ENCODE measurements around the gene RNASE7. TPM values are rescaled to one million over a fixed set of nuclear protein-coding genes. Genes with fewer than 3 reads are reported as not detected.

RNASE7 gene
- not detected in 2 replicates for total RNA-seq

DNA sequence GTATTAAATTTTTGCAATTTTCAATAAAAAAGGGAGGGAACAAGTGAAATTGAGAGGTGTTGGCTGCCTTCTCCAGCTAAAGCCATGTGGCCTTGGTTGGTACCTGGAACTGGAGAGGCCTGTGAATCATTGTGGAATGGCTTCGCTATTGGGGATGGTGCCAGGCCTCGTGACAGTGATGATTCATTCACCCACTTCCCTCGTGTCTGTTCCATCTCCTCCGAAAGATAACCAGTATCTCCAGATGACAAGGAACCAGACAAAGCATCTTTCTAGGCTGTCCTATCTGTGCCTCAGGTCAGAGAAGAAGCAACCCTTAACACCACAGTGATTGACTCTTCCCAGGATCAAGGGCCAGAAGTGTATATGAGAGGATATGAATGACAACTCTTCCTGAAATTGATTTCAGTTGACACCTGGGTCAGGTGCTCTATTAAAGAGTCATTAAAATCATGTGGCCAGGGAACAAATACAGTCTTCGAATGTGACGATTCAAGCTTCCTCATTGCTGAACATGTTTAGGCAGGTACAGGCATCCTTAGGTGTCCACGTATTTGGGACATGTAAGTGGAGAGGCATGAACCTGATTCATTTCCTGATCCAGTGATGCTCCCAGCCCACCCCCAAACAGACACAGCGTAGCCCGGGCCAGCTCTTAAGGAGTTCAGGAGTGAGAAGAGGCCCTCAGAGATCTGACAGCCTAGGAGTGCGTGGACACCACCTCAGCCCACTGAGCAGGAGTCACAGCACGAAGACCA is at the start of gene RNASE7:
RNASE7 (plus strand) TSS at position 687 of the 758 bp plus-strand sequence. CDS start 631 bp downstream, outside the sequence.

GRCh38 chr14:20998674-20999366 is 43.3 kb upstream of the RNASE7 start, which contains the start of gene SLC39A2:
Gene SLC39A2, plus strand, starts transcription at chr14:20999293. Its CDS starts 154 bp downstream, at chr14:20999447.

GRCh38 chr14:21024585-21025370 is 17.4 kb upstream of the RNASE7 start, which contains the start of gene NDRG2:
Gene NDRG2, minus strand, starts transcription at chr14:21025061. Its CDS starts 1,746 bp downstream, at chr14:21023315.

GRCh38 chr14:21029917-21030316 is 12.2 kb upstream of the RNASE7 start, which contains the start of gene TPPP2:
Gene TPPP2, plus strand, starts transcription at chr14:21030217. Its CDS starts 365 bp downstream, at chr14:21030582.

GRCh38 chr14:21034707-21035106 is 7.5 kb upstream of the RNASE7 start, which contains the start of gene RNASE13:
Gene RNASE13, minus strand, starts transcription at chr14:21034807. Its CDS starts 519 bp downstream, at chr14:21034288.

DNA sequence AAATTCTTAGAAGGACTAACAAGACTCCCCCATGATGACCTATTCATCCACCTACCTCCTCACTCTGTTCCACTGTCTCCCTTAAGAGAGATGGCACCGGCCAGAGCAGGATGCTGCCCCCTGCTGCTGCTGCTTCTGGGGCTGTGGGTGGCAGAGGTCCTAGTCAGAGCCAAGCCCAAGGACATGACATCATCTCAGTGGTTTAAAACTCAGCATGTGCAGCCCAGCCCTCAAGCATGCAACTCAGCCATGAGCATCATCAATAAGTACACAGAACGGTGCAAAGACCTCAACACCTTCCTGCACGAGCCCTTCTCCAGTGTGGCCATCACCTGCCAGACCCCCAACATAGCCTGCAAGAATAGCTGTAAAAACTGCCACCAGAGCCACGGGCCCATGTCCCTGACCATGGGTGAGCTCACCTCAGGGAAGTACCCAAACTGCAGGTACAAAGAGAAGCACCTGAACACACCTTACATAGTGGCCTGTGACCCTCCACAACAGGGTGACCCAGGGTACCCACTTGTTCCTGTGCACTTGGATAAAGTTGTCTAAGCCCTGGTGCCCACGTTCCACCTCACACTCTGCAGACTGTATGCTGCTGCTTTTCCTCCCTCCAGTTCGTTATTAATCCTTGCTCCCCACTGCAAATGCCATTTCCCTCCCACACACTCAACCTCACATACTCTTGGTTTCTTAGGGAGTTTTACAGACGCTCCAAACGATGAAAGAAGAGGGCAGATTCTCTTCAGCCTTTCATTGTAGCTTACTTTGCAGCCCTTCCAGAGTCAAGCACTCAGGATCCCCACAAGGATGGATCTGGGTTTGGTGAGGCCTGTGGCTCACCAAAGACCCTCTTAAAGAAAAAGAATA is 15.9 kb downstream of the RNASE7 start, which contains the start of gene RNASE8:
RNASE8 (plus strand) TSS at position 20 of the 873 bp plus-strand sequence; CDS start at position 91, 71 bp downstream.

GRCh38 chr14:21070083-21070609 is 28.0 kb downstream of the RNASE7 start, which contains the start of gene ARHGEF40:
Gene ARHGEF40, plus strand, starts transcription at chr14:21070304. Its CDS starts 93 bp downstream, at chr14:21070397.

Other genes with a start within 250 kb of the RNASE7 start
- not detected in 2 replicates for gene RNASE1, start 239.5 kb upstream of the RNASE7 start, total RNA-seq
- gene RNASE3, start 151.0 kb upstream of the RNASE7 start, total RNA-seq, result not detected in 2 replicates
- gene RNASE2, start 86.9 kb upstream of the RNASE7 start, total RNA-seq, result not detected in 2 replicates
- gene METTL17, start 52.4 kb upstream of the RNASE7 start, total RNA-seq, result 38.4 and 42.4 TPM in 2 replicates
- gene SLC39A2, start 43.1 kb upstream of the RNASE7 start, total RNA-seq, result 0.12 and 0.16 TPM in 2 replicates
- 0.81 and 1.5 TPM in 2 replicates for gene NDRG2, start 17.3 kb upstream of the RNASE7 start, total RNA-seq
- gene TPPP2, start 12.1 kb upstream of the RNASE7 start, total RNA-seq, result not detected in 2 replicates
- gene RNASE13, start 7.6 kb upstream of the RNASE7 start, total RNA-seq, result not detected in 2 replicates
- gene RNASE8, start 15.5 kb downstream of the RNASE7 start, total RNA-seq, result not detected in 2 replicates
- 72.0 and 87.1 TPM in 2 replicates for gene ARHGEF40, start 27.9 kb downstream of the RNASE7 start, total RNA-seq
- 11.8 and 17.2 TPM in 2 replicates for gene ZNF219, start 56.3 kb downstream of the RNASE7 start, total RNA-seq
- gene TMEM253, start 58.7 kb downstream of the RNASE7 start, total RNA-seq, result not detected in 2 replicates
- not detected in 2 replicates for gene OR5AU1, start 113.7 kb downstream of the RNASE7 start, total RNA-seq
- gene HNRNPC, start 227.1 kb downstream of the RNASE7 start, total RNA-seq, result 441 and 460 TPM in 2 replicates
- not detected in 2 replicates for gene RPGRIP1, start 237.7 kb downstream of the RNASE7 start, total RNA-seq